SW 1271 (cell line): ENCODE data around the gene EXOSC2.

ENCODE experiments used
- DNase-seq, 2 experiments: peaks; one replicate each; lab custom pipeline; 2025; lab: John Stamatoyannopoulos, UW

The EXOSC2 gene

DNA sequence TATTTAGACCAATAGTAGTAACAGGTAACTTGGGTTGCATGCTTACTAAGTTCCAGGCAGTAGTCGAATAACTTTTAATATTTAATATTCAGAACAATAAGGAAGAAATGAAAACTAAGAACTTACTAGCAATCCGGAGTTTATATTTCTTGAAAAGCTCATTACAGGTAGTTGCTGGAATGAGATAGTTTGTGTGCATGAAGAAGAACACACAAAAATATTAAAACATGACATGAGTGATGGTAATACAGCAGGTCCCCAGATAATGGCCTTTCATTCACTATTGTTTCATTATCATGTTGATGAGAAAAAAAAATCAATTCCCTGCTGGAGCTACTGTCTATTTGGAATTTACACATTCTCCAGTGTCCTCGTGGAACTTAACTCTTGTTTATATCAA lies 44.7 kb downstream of the EXOSC2 start:
- DNase-seq = no peak

DNA sequence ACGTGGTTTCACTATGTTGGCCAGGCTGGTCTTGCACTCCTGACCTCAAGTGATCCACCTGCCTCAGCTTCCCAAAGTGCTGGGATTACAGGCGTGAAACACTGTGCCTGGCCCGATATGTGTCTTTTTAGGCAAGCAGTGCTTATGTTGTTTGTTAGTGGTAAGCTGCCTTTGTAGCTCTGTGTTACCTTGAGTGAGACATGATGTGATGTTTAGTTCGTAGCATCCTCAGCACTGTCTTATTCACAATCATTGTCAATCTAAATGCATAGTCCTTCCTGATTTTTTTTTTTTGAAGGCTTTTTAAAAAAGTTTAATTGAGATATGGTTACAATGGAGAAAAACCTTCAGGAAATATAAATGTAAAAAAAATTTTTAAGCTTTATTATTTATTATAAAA lies 45.5 kb downstream of the EXOSC2 start:
- no peak for DNase-seq

DNA sequence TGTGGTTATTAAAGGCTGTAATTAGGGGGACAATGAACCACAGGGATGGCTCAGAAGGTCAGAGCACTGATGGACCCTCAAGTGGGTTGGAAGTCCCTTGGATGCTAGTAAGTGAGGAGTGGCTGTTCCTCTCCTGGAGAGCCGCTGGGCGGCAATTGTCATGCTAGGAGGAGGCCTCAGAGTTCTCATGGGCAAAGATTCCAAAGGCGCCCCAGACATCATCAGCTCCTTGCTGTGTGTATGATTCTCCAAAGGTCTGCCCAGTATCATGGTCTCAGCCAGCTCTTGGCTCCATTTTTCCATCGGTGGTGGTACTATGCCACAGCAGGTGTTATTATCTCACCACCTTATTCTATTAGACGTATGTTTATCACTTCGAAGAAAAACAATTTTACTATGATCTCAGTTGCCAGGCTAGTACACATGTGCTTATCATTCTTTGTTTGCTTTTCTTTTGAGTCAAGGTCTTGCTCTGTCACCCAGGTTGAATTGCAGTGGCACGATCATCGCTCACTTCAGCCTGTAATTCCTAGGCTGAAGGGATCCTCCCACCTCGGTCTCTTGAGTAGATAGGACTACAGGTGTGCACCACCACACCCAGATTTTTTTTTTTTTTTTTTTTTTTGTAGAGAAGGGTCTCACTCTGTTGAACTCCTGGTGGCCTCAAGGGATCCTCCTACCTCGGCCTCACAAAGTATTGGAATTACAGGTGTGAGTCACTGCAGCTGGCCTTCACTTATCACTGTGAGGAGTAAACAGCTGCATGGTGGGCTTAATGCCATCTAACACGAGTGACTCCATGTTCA lies 46.8 kb downstream of the EXOSC2 start:
- no peak for DNase-seq

DNA sequence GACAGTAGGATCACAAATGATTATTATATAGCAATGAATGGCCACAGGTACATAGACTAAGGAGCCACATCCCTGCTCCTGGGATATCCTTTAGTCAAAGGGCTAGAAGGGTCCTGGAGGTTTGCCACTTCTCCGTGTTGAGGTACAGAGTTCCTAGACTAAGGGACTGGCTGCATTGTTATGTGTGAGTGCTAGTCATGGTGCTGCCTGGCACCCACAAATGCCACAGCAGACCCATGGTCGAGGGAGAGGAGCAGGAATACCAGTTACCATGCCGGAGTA lies 47.4 kb downstream of the EXOSC2 start:
- DNase-seq = no peak

DNA sequence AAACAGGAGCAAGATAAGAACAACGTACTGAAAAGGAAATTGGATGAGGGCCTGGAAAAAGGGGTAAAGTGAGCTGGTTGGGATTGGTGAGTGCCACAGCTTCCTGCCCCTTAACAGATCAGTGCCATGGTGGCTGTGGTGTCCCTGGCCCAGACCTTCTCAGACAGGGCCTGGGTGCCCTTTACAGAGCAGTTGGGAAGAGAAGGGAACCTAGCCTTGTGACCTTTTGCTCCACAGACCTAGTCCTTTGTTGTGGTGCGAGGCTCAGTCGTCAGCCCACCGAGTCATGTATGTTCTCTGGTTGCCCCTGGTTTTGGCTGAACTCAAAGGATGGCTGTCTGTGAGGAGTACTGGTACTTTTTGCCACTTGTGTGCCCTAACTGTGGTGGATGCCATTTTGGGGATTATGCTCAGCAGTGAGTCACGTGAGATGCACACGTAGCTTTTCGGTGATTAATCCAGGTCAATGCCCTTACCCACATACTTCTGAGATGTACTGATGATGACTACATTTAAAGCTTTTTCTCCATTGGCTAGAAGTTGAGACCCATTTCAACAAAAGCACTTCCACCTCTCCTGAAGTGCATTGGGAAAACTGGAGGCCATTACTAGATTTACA lies 48.4 kb downstream of the EXOSC2 start:
- DNase-seq = peak; percentile 42 to 58

DNA sequence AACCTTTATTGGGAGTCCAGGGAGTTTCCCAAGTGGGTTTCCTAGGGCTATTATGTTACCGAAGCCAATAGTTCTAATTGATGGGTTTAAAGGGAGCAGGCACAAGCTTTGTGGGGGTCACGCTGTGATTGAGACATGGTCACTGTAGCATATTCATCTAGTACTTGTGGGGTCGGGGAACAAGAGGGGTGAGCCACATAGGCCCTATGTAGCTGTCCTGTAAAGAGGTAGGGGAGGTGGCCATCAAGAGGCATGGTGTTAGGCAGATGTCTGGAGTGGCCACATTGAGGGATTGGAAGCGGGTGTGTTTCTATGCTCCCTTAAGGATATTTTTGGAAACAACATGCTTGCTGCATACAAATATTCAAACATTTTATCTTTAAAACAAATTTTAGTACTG lies 50.1 kb downstream of the EXOSC2 start:
- no peak for DNase-seq

DNA sequence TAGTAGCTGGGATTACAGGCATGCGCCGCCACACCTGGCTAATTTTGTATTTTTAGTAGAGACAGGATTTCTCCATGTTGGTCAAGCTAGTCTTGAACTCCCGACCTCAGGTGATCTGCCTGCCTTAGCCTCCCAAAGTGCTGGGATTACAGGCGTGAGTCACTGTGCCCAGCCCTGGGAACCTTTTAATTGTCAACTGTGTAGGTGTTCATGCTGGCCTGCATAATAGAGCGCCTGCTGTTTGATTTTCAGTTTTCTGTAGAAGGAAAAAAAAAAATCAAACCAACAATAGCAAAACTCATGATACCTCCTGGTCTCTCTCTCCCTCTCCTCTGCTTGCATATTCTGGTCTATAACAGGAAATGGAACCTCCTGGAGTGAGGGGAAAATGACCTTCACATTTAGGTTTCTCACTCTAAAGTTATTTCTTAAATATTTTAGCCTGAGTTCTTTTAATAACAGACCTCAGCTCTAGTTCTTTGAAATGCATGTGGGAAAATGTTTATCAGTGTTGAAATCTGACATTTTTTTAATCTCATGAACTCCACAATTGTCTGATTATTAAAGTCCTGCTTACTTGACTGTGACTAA lies 51.7 kb downstream of the EXOSC2 start:
- no peak for DNase-seq

DNA sequence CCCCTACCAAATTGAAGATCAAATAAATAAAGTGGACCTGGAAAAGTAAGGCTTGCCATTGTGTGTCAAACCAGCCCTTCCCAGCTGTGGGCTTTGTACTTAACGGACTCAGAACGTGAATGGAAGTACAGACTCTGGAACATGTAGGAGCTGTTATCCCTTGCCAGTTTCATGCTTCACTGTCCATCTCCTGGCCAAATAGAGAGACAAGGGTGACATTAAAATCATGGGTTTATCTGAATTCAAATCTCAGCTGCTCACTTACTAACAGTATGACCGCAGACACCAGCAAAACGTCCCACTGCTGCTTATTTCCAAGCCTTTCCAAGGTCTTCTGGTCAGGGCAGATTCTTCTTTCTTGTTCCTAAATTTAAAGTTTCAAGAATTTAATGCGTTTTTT lies 52.2 kb downstream of the EXOSC2 start:
- no peak for DNase-seq

DNA sequence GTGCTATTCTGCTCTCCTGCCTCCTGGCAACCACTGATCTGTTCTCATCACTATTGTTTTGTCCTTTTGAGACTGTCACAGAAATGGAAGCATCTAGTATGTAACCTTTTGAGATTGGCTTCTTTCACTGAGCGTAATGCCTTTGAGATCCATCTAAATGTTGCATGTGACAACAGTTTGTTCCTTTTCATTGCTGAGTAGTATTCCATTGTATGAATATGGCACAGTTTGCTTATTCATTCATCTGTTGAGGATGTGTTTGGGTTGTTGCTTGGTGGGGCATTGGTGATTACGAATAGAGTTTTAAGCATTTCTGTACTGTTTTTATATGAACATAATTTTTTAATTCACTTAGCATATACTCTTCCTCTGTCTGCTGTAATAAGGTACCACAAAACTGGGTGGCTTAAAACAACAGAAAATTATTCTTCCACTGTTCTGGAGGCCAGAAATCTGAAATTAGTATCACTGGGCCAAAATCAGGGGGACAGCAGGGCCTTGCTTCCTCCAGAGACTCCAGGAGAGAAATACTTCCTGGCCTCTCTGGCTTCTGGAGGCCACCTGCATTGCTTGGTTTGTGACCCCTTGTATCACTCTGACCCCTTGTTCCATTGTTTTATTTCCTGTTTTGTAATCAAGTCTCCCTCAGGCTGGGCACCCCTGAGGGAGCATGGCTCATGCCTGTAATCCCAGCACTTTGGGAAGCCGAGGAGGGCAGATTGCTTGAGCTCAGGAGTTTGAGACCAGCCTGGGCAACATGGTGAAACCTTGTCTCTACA lies 53.0 kb downstream of the EXOSC2 start:
- no peak for DNase-seq

DNA sequence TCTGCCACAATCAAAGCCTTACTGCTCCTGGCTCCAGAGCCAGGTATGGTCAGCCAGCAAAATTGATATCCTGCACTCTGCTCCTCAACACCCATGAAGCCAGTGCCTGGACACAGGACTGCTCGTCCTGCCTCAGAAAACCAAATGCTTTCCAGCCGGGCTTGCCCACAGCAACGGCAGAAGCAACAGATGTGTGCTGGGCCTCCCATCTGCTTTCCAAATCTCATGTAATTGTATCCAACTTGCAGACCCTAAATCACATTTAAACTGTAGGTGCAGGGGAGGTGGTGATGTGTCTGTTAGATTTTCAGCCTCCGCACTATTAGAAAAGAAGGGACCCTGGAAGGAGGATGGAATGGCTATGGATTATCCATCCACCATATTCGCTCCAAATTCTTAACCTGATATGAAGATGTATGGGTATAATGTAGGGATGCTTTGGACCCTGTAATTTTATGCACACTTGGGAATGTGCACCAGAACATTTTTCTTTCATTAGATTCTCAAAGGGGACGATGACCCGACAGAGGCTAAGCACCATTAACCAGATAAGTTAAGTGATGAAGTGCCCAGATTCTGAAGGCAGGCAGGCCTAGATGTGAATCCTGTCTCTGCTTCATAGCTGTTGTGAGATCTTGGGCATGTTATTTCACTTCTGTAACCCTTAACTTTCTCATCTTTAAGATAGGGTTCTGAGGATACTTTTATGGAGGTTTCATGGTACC lies 58.2 kb downstream of the EXOSC2 start:
- DNase-seq = no peak
